ENCODE results near the gene FABP6.
A peak's percentile ranks its signal among the peaks of the same experiment; 100 is the strongest.
"Not testable (repeated sequence)": the region's sequence is repeated elsewhere in the genome, so short reads cannot be mapped to it uniquely, and the experiment has no call there.

Gene FABP6

DNA sequence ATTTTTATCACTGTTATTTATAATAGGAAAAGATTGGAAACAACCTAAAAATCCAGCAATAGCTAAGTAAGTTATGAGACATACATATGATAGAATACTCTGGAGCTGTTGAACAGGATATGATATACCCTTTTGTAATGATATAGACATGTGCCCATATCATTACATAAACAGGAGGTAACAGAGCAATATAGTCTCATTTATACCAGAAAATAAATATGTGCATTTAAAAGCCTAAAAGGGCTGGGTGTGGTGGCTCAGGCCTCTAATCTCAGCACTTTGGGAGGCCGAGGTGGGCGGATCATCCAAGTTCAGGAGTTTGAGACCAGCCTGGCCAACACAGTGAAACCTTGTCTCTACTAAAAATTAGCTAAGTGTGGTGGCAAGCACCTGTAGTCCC is 2.3 kb upstream of the FABP6 start:
- DNase-seq = no peak

DNA sequence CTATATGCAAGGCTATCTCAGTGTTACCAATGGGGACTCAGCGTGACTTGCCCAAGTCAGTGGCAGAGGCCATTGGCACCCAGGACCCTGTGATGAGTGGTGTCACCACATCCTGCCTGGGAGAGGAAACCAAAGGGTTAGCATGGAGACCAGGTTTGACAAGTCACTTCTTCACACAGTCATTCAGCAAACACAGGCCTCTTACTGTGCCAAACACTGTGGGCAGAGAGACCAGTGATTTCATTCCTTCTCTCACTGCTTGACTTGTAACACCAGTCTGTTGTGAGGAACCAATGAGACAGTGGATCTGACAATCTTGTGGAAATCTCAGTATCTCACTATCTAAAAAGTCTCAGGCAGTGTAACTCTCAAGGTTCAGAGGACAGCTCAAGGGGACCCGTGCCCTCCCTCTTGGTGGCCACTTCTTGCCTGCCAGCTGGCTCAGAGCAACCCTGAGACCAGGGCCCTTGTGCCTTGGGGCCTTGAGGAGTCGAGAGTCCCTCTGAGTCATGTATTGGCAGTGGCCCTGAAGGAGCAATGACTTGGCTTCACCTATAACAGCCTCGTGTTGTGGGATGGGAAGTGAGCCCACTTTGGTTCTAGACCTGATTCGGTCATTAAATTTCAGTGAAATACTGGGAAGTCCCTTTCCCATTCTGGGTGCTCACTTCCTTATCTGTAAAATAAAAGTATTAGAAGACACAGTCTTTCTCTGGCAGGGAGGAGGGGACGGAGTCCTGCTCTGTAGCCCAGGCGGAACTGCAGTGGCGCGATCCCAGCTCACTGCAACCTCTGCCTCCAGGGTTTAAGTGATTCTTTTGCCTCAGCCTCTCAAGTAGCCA is 1.6 kb downstream of the FABP6 start:
- no peak for DNase-seq

DNA sequence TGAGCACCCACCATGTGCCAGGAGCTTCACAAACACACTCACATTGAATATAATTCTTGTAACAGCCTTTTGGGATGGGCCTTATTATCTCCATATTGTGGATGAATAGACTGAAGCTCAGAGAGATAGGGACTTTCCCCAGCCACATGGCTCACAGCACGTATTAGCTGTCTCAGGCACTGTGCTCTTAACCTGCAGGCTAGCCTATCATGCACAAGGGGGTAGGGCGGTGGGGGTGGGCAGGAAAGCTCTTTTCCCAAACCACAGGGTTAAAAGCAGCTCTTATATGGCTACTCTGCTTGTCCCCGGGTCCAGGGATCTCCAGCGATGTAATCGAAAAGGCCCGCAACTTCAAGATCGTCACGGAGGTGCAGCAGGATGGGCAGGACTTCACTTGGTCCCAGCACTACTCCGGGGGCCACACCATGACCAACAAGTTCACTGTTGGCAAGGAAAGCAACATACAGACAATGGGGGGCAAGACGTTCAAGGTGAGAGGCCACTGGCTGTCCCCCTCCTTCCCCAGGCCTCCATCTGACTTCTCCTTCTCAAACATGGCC is 2.6 kb downstream of the FABP6 start:
- DNase-seq = no peak

DNA sequence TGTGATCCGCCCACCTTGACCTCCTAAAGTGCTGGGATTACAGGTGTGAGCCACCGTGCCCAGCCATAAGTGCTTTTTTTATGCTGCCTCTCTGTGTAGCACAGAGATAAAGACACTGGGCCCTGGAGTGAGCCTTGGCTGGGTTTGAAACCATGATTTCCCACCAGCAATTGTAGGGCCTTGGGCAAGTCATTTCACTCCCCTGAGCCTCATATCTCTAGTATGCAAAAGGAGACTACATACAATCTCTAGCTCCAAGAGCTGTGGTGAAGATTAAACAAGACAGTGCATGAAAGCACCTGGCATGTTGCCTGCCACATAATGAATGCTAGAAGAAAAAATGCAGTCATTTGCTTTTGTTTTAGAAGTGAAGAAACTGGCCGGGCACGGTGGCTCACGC is 3.9 kb downstream of the FABP6 start:
- no peak for DNase-seq

DNA sequence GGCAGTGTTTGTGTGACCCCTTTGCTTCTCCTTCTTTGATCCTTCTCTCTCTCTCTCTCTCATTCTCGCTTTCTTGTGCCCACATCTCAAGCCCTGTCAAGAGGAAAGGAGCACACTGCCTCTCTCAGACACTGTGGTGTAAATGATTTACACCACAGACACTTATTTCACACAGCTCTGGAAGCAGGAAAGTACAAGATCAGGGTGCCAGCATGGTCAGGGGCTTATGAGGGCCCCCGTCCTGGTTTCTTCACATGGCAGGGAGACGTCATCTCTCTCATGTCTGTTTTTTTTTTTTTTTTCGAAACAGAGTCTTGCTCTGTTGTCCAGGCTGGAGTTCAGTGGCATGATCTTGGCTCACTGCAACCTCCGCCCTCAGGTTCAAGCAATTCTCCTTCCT is 6.4 kb downstream of the FABP6 start:
- no peak for DNase-seq

DNA sequence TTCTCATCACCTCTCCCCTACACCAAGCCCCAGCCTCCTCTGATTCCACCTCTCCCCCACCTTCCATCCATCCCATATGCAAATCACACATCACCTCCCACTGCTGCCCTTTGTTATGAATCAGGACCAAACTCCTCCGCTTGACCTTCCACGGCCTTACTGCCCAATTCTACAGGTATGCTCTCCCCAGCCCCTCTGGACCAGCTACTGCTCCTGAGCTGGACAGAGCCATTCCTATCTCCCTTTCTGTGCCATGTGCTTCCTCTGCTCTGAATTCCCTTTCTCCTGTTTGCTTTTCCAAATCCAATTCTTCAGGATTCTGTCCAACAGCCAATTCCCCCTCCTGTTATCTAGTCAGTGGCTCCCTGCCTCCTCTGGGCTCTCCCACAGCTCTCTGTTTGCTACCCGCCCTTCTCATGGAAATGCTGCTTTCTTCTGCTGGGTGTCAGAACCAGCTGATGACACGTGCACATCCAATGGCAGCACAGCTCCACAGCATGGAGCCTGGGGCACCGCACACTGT is 8.3 kb downstream of the FABP6 start:
- no peak for DNase-seq

DNA sequence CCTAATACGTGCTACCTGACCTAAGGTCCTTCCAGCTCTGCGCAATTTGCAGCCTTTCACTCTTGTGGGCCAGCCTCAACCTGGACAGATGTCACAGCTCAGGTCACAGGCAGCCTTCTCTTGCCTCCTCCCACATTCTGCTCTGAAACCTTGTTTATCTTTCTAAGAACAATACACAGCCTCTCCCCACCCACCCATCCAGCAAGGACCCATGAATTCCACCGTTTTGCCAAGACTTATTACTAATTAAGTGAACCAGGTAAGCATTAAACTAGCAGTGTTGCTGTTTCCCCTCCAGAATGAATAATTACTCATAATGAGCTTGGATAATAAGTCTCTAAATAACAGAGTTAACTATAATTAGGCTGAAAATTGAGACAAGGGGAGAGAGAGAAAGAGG is 11.0 kb downstream of the FABP6 start:
- DNase-seq = no peak

DNA sequence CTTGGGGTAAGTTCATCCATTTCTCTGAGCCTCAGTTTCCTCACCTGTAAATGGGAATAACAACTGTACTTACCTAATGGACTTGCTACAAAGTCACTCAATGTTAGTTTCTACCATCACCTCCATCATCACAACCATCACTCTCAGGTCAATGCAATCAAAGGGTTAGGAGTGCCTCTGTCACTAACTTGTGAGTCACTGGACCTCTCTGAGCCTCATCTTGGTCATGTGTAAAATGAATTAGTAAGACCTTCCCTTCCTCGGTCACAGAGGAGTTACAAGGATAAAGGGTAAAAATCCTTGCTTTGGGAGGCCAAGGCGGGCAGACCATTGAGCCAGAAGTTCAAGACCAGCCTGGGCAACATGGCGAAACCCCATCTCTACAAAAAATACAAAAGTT is 12.8 kb downstream of the FABP6 start:
- DNase-seq = no peak

DNA sequence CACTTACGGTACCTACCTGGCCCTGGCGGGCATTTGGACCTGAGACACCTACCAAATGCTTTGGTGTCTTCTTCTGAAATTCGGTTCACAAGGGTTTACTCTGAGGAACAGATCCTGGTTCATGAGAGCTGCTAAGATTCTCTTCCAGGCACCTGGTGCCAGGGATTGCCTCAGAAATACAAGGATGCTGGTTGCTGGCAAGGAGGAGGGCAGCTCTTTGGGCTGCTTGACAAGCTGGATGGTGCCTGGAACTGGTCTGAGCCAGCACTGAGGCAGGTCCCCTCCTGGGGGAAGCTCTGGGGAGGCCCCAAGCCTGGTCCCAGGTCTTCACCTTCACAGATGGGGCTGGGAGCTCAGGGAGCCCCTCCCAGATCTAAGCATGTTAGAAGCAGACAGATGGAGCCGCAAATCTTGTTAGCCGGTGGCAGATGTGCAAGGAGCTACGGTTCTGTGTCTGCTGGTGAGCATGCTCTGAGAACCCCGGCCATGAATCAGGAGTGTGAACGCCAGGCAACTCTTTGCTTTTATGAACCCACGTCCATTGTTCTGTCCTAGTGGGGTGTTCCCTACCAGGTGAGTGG is 16.3 kb downstream of the FABP6 start:
- DNase-seq = no peak

DNA sequence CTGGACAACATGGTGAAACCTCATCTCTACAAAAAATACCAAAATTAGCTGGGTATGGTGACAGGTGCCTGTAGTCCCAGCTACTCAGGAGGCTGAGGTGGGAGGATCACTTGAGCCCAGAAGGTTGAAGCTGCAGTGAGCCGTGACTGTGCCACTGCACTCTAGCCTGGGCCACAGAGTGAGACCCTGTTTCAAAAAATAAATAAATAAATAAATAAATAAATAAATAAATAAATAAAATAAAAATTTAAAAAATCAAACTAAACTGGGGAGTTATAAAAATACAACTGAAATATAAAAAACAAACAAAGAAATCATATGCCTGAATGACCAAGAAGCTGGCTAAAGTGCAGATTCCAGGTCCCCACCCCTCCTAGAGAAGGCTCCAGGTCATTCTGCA is 20.3 kb downstream of the FABP6 start:
- DNase-seq = not testable (repeated sequence)

DNA sequence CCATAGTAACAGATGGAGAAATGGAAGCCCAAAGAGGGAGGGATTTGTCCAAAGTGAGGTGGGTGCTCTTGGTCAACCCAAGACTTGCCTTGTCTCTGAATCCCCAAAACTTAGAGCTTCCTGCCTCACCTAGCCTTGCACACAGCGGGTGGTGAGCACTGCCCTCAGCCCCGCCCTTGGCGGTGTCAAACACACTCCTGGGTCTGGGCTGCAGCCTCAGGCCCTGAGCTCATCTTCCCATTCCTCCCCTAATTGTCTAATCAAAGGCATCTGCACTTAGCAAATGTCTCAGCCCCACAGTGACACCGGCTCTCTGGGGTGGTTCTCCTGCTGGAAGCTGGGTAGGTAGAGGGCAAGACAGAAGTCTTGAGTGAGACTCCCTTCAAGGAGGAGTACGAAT is 20.9 kb downstream of the FABP6 start:
- DNase-seq = no peak

DNA sequence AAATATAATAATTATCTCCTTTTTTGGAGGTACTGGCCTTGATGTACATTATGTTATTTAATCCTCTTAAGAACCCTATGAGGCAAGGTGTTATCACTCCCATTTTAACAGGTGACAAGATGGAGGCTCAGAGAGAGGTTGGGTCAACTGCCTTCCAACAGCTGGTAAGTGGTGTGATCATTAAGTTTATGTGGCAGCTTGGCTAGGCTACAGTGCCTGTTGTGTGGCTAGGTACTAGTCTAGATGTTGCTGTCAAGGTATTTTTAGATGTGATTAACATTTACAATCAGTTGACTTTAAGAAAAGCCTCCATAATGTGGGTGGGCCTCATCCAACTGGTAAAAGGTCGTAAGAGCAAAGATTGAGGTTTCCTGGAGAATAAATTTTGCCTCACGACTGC is 21.5 kb downstream of the FABP6 start:
- DNase-seq = no peak

DNA sequence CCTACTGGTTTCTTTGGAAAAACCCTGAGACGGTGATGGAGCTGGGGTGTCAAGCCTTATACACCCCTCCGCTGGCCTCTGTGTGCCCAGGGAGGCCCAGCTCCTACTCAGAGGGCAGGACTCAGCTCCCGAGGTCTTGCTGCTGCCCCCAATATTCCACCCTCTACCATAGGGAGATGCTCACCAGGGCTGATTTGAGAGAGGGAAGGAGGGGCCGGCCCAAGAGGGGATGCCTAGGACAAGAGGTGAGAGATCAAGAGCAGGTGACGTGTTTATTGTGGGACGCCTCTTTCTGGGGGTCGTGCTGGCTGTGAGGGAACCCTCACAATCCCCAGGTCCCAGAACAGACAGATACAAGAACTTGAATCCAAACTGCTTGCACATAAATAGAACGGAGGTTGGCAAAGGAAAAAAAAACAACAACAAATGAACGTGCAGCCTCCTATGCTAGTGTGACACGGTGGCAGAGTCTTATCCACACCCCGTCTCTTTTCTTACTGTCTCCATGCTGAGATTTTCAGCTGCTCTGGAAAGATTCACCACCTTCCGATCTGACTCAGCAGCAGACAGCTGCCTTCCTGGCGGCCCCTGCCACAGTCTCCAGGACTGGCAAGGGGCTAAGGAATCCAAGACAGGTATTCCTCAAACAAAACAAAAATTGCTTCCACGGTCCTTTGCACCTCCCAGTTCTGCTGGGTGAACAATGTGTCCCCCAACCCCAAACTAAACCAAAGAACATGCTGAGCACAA is 22.3 kb downstream of the FABP6 start:
- DNase-seq = no peak

DNA sequence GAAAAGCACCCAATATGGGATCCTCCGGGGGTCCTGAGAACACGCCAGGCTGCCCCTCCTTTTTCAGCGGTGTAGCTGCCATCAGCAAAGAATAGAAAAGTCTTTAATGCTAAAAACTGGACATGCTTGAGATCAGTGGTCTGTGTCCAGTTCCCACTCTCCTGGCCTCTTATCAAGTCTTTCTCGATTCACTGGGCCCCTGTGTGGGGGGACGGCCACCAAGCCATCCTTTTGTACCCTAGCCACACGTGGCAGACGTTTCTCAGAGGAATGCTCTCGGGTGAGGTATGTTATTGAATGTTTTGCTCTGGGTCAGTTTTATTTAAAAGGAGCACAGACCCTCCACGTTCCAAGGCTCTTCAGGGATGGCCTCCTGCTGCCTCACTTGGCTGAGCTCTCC is 23.6 kb downstream of the FABP6 start:
- no peak for DNase-seq

DNA sequence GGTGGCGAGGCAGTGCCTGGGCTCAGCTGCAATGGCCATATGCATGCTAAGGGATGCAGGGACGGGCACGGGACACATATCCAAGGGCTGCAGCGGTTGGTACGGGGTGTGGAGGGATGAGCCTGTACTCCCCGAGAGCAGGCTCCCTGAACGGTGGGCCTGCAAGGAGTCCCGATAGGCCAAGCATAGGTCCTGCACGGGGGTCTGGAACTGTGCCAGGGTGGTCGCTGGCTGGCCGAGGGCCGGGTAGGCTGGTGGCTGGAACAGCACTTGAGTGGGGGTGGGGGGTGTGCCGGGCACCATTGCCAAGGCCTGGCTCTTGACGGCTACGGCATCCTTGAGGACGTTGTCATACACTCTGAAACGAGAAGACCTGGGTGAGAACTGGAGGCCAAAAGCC is 24.1 kb downstream of the FABP6 start:
- no peak for DNase-seq

DNA sequence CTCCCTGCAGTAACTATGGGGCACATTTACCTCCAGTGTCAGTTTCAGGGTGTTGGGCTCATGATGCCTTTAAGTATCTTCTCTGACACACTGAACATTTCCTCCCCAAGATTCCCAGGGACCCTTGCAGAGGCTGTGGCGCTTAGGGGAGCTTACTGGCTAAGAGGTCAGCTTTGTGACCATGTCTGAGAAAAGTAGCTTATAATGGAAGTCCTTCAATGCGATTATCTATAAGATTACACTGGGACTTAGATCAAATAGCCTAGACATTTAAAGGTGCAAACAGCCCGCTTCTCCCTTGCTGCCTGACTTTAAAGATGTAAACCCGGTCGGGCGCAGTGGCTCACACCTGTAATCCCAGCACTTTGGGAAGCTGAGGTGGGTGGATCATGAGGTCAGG is 25.4 kb downstream of the FABP6 start:
- DNase-seq = no peak

DNA sequence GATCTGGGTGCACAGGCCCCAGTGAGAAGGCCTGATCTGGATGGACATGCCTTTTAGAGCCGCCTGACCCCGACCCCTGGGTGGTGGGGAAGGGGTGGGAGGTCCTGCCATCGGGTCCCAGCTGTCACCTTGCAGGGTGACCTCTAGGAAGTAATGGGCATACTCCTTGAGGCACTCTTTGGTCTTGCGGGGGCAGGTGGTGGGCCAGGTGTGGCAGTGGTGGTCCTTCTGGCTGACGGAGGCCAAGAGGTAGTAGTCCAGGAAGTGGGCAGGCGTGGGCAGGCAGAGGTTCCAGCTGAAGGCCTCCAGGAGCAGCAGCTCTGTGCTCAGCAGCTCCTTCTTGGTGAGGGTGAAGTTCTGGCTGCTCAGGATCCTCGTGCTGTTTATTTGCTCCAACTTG is 30.0 kb downstream of the FABP6 start:
- DNase-seq = no peak

DNA sequence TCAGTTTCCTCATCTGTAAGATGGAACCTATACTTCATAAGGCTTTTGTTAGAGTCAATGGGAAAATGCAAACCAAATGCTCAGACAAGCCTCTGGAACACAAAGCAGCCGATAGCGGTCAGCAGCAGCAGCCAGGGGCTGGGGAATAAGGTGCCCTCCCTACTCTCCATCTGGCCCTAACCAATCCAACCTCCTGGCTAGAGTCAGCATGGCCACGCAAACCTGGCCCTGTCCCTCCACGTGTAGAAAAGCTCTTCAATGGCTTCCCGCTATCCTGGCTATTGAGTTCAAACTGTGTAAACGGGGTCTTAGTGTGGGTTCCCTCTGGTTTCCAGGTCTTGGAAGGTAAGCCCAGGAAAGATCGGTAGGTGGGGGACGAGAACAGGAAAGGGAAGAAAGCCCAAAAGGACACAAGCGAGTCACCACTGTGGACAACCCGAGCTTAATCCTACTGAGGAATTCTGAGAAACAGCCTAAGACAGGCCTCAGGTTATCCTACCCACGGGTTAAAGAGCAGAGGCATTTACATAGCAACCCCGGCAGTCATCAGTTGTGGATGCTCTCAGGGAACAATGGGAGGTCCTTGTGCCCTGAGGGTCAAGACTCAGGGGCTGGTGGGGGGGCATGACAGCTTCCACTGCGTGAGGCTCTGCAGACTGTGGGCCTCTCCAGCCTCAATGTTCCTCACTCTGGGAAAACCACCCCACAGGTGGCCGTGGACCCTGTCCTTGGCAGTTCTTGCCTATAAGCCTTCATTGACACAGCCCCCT is 30.9 kb downstream of the FABP6 start:
- DNase-seq = no peak

DNA sequence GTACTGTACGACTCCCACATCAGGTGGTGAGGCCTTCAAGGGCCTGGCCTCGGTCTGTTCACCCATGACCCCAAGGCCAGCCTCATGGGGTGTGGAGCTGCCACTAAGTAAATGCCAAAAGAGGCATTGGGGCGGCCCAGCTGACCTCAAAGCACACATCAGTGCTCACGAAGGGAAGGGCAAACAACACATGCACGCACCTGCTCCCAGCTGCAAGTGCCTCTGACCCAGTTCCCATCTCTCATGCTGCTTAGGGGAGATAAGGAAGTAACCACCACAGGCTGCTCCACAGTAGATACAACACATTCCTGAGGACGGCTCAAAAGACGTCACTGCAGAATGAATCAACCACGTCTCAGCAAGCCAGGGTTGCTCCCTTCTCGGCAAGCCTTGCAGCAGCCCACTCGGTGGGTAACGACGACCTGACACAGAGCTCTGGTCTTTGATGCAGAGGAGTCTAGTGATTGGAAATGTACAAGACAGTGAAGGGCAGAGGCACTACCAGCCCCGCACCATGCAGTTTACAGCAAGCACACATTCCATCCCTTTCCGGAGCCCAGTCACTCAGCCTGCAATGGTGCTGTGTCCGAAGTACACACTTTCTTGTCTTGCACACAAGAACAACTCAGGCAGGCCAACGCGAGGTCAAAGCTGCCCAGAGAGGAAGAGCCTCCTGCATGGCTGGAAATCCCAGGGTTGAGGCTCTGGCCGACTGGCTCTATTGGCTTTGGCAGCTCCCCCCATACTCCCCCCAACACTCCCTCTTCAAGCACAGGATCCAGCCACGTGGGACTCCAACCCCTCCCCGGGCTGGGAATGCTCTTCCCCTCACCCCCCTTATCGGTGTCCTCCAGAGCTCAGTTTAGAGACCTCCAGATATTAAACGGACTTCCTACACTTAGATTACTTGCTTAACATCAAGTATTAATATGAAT is 31.8 kb downstream of the FABP6 start:
- DNase-seq = peak; percentile 15

DNA sequence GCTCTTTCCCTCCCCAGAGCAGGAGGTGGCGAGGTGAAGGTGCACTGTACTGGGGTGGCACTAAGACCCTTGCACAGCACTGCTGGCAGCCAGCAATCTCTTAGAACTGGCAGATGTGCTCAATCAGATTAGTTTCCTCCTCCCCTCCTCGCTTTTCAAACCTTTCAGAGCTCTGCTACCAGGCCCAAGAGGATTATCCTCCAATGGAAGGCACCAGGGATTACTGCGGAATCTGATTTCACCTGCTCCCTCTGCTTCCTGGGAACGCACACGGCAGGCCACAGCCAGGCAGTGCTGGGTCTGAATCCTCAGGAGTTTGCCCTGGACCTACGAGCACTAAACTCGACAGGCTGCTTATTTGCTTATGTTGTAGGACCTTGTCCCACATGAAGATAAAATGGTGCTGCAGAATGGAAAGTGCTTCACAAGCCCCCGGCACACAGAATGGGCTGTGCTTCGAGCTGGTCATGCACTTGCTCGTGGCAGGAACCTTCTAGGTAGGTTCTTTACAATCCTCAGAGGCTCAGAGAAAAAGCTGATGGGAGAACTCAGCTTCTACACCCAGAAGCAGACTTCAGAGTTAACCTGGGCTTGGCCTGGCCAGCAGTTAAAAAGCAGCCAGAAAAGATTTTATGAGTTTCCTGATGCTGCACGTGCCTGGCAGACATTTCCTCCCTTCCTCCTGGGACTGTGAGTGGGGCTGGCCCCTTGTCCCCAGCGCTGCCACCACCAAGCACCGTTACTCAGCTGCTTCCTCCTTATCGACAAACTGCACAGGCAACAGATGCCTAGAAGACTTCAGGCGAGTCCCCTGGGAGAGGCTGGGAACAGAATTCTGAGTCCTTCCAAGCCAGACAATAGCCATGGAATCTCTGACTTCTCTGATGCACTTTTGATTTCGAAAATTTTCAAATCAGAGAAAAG is 33.1 kb downstream of the FABP6 start:
- peak; percentile 31 for DNase-seq

Data from NCI-H510A treated with DMSO at 0.1 percent for 48 hours (cell line).